Activated gamma-delta T cell (primary cell): ENCODE data around the gene PCID2.
"Not testable (repeated sequence)": the region's sequence is repeated elsewhere in the genome, so short reads cannot be mapped to it uniquely, and the experiment has no call there.

ENCODE experiments used
- DNase-seq: peaks from one replicate; lab custom pipeline; 2025; lab: John Stamatoyannopoulos, UW
- total RNA-seq, 2 donors: gene quantifications; one replicate each; lab custom pipeline; 2026; lab: John Stamatoyannopoulos, UW

The PCID2 gene
- total RNA-seq, result 104 to 116 reads per million in 2 donors

DNA sequence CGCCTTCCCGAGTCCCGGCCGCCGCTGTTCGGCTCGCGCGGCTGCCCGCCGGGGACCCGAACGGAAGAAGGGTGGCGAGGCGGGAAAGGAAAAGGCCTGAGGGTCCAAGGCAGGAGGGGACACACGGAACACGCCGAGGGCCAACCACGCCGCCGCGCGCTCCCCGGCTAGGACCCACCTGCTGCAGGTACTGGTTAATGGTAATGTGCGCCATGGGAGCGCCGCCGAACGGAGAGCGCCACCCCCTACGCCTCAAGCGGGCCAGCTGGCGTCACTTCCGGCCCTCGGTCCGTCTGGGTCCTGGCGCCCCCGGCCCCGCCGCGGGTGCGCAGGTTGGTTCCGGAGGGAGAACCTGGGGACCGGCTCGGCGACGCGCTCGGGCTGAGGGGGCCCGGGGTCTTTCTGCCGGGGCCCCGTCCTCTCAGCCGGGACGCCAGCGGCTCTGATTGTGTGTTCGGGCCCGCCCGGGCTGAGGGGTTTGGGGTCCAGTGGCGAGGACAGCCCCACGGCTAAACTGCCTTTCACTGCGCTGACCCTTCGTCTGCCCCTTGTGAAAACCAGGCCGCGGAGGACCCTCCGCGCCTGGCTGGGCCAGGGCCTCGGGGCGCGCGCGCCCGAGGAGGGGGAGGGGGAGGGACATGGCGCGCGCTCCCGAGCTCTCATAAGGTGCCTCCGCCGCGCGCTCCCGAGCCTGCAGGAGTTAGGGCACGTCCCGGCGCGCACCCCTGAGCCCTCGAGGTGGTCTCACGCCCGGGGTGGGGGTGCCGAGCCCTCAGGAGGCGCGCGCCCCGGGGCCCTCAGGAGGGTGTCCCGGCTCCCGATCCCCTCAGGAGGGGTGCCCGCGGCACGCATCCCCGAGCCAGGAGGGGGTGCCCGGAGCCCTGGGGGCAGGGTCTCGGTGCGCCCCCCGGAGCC lies at the start of gene PCID2:
PCID2 (minus strand) TSS at position 249 of the 915 bp plus-strand sequence; CDS start at position 214, 35 bp downstream.
- peak; percentile 83 for DNase-seq

DNA sequence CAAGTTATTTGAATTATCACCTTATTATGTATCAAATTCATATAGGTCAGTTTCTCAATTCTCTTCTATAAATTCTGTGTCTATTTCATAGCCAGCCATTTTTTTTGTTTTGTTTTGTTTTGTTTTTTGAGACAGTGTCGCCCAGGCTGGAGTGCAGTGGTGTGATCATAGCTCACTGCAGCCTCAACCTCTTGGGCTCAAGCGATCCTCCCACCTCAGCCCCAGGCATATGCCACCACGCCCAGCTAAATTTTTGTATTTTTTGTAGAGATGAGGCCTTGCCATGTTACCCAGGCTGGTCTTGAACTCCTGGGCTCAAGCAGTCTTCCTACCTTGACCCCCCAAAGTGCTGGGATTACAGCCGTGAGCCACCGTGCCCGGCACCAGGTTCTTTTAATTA lies 49.4 kb upstream of the PCID2 start:
- not testable (repeated sequence) for DNase-seq

DNA sequence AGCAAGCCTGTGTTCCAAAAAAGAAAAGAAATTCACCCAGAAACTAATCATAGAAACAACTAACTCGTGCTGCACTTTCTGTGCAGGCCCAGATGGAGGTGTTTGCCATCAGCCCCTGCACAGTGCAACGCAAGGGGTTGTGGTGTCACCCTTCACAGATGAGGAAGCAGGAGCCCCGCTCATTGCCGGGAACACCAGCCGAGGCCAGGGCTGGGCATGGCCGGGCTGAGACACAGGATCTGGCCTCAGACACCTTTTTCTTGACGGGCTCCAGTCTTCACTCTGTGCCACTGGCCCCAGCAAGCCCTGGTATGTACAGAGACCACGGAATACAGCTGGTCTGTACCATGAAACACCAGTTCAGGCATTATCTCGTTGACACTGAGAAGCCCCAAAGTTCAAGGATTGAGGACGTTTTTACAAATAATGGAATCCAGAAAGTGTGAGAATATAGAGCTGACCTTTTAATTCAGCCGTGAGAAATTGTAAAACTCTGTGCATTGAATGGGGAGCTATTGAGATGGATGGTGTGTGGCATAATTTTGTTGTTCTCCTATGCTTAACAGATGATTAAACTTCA lies 44.1 kb upstream of the PCID2 start:
- no peak for DNase-seq

DNA sequence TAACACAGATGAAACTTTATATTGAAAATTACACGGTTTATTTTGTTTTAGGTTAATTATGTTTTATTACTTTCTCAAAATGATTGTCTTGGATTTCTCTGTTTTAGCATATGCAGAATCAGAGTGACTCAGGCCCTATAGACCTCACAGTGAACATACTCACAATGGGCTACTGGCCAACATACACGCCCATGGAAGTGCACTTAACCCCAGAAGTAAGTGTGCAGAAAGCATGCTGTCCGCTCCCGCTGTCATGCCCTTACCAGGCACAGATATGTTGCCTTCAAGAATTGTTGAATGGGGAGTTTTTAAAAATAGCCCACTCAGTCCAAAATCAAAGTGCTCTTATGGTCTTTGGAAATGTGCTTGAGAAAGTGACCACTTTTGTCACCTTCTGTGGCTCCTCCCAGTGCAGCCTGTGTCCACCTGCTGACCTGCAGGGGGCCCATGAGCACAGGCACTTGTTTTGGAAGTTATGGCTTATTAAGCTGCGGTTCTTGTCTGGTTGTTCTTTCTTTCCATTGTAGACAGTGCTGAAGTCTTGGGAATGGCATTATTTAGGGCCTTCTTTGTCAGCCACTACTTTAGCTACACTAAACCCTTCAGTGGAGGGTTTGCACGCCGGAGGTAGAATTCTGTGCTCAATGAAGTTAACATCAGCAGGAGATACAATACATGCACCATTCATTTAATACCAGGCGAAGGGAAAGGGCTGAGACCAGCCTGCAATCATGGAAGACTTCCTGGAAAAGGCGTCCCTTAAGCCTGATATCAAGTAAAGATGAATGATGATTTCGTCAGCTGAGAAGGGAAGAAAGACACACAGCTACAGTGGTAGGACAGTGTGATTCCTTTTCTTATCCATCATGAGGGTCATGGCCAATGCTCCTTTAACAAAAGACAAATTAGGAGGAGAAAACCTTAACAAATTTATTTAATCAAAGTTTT lies 37.7 kb upstream of the PCID2 start:
- DNase-seq, result no peak

DNA sequence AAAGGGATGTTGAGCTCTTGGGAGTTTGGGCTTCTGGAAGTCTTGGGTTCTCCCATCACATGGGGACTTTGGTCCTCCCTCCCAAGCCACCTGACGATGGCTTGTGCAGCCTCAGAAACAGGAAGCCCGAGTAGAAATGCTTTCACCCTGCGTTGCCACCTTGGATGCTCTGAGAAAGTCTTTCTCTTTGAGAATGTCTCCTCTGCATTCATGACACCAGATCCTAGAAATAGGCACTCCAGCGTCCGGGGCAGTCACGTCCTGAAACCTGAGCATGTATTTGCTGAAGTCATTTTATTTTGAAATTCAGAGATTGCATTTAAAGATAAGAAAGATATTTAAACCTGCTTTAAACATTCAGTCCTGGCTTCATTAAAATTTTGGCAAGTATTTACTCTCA lies 35.4 kb upstream of the PCID2 start:
- no peak for DNase-seq

GRCh38 chr13:113241623-113242022 lies 33.2 kb upstream of the PCID2 start:
- not testable (repeated sequence) for DNase-seq

DNA sequence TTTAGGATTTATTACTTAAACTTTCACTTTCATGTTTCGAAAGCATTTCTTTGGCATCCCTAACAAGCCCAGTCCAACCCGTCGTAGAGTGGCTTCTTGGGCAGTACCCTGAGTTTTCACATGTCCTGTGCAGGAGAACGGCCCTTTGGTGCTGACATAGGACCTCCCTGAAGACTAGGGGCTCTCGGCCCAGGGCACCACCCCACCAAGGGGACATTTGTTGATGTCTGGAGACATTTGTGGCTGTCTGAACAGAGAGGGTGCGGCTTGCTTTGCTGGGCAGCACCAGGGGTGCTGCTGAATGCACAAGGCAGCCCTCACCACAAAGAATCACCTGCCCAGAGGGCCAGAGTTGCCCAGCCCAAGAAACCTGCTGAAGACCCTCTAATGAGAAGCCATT lies 31.5 kb upstream of the PCID2 start:
- DNase-seq, result no peak

DNA sequence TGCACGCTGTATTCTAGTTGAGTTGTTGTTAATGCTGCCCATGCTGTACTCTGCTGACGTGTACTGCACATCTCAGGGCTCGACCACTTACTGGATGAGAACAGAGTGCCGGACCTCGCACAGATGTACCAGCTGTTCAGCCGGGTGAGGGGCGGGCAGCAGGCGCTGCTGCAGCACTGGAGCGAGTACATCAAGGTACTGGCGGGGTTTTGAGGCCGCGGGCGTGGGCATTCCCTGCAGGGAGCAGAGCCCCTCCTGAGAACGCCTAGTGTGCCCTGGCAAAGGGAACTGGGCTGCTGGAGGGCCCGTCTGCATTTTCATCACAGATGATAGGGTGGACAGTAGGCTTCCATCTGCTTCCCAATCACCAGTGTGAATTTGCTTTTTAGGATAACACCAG lies 30.9 kb upstream of the PCID2 start:
- no peak for DNase-seq

DNA sequence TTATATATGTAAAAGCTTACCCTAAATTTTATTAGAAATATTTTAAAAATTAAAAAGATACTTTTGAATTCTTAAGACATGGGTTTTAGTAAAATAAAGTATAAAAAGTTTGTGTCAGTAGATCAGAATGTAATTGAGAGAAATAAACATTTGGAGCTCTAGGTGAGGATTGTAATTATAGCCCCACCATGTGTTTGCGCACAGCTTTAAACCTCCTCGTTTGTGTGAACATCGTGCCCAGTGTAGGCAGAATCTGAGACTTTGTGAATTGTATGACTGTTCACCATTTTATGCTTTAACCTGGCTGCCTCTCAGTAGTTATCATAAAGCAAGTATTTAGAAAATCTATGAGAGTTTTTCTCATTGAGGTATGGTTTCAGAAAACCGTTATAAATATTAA lies 30.1 kb upstream of the PCID2 start:
- no peak for DNase-seq

DNA sequence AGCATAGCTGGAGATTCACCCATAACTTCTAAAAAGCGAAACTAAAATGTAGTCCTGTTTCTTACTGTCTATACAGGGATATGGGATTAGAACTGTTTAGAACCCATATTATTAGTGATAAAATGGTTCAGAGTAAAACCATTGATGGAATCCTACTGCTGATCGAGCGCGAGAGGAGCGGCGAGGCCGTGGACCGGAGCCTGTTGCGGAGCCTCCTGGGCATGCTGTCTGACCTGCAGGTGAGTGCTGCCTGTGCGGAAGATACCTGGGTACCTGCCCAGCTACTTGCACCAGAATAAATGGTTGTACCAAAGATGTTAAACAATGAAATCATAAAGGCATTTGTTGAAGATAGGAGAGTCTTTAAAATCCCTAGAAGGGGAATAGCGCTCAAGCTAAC lies 24.6 kb upstream of the PCID2 start:
- no peak for DNase-seq

- DNase-seq, result no peak
These were observed 23.9 kb upstream of the PCID2 start for GRCh38 chr13:113232208-113233003.

- DNase-seq, result no peak
These were observed 23.1 kb upstream of the PCID2 start for GRCh38 chr13:113231306-113232207.

- DNase-seq, result no peak
These were observed 21.3 kb upstream of the PCID2 start for GRCh38 chr13:113229791-113230190.

DNA sequence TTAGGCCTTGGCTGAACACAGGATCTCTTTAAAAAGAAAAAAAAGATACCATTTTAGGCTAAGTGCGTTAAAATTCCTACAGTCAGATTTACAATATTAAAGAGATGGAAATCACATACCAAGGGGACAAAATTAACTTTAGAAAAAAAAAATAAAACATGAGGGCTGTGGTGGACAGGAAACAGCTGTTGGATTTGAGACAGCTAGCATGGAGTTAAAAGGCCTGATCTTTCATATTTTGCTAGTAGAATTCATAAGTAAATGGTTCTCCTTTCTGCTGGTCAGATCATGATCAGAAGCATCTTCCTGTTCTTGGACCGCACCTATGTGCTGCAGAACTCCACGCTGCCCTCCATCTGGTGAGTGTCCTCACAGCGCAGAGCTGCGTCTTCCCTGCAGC lies 20.7 kb upstream of the PCID2 start:
- no peak for DNase-seq

GRCh38 chr13:113226873-113227450 lies 18.5 kb upstream of the PCID2 start:
- DNase-seq, result no peak

DNA sequence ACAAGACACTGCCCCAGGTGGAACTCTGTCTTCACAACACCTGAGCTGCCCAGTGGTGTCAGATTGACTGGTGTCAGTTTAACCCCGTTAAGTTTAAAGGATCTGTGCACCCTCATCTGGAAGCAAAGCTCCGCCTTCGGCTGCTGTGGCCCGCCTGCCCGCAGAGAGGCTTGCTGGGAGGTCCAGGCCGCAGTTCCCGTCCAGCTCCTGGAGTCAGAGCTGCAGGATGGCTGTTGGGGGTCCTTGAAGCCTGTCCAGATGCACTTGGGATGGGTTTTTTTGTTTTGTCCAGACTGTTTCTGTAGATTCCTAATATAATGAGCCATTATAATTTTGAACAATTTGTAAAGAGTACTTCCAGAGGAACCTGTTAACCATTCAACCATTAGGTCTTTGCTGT lies 17.0 kb upstream of the PCID2 start:
- DNase-seq, result no peak

- no peak for DNase-seq
These were observed 16.0 kb upstream of the PCID2 start for GRCh38 chr13:113224486-113224885.

GRCh38 chr13:113223070-113223469 lies 14.6 kb upstream of the PCID2 start:
- DNase-seq, result no peak

DNA sequence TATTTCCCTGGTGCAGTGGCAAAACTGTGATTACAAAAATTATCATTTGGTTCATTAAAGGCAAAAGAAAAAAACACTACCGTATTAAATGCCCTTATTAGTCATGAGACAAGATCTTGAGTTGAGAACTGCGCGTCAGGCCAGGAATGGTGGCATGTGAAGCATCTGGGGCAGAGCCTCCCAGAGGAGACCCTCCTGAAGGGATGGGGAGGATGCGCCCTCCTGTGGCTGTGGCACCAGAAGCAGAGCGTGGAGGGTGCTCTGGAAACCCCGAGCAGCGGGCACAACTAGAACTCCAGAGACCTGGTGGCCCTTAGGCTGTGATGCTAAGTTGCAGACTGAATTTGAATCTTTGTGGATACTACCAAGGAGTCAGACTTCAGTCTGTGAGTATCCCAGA lies 12.4 kb upstream of the PCID2 start:
- no peak for DNase-seq

- DNase-seq, result no peak
These were observed 11.7 kb upstream of the PCID2 start for GRCh38 chr13:113220141-113220598.
